Measurements from ENCODE around the gene PCED1B. TPM values are rescaled to one million over a fixed set of nuclear protein-coding genes. Genes with fewer than 3 reads are reported as not detected.

The PCED1B gene
- total and polyA plus RNA-seq, 3 donors from 2014 or later: 30.0 to 56.1 (median 47.2) TPM

DNA sequence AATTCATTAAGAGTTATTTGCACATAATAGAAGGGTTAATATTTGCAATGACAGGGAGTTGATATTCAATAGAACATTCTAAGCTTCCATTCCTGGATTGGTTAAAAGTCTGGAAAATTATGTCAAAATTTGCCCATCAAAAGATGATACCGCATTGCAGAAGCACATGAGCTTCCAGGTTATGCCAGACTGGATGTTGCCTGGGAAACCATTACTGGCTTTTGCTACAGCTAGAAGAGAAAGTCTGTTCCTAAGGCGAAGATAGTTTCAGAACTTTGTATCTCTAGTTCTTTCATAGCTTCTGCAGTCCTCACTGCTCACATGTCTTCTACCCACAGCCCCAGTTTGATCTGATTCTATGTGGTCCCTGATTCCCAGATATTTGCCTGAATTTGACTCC lies 122.8 kb downstream of the PCED1B start:
- TF ChIP-seq, protein P1, sequence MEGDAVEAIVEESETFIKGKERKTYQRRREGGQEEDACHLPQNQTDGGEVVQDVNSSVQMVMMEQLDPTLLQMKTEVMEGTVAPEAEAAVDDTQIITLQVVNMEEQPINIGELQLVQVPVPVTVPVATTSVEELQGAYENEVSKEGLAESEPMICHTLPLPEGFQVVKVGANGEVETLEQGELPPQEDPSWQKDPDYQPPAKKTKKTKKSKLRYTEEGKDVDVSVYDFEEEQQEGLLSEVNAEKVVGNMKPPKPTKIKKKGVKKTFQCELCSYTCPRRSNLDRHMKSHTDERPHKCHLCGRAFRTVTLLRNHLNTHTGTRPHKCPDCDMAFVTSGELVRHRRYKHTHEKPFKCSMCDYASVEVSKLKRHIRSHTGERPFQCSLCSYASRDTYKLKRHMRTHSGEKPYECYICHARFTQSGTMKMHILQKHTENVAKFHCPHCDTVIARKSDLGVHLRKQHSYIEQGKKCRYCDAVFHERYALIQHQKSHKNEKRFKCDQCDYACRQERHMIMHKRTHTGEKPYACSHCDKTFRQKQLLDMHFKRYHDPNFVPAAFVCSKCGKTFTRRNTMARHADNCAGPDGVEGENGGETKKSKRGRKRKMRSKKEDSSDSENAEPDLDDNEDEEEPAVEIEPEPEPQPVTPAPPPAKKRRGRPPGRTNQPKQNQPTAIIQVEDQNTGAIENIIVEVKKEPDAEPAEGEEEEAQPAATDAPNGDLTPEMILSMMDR (IDR thresholded peaks at IDR 0.05): no peak
- no peak for TF ChIP-seq POLR2A (IDR thresholded peaks at IDR 0.05)
- Histone ChIP-seq H3K9me3 (no peaks in the 10 kb centered on the region), H3K4me3 (no peak overlapping the region), H3K27me3 (no peaks in the 10 kb centered on the region), H3K27ac (no peak overlapping the region), H3K4me1 (no peaks in the 10 kb centered on the region), H3K36me3 (ENCODE audit: low read depth, missing control alignments) (no peaks in the 10 kb centered on the region)
- 55 to 56% methylated on average over 2 of the region's 2 CpGs for WGBS, 2 donors
- intact Hi-C loops (cut with DNase I; ENCODE audit: low total_unique reads): no loop called here
- DNase-seq: no peak

DNA sequence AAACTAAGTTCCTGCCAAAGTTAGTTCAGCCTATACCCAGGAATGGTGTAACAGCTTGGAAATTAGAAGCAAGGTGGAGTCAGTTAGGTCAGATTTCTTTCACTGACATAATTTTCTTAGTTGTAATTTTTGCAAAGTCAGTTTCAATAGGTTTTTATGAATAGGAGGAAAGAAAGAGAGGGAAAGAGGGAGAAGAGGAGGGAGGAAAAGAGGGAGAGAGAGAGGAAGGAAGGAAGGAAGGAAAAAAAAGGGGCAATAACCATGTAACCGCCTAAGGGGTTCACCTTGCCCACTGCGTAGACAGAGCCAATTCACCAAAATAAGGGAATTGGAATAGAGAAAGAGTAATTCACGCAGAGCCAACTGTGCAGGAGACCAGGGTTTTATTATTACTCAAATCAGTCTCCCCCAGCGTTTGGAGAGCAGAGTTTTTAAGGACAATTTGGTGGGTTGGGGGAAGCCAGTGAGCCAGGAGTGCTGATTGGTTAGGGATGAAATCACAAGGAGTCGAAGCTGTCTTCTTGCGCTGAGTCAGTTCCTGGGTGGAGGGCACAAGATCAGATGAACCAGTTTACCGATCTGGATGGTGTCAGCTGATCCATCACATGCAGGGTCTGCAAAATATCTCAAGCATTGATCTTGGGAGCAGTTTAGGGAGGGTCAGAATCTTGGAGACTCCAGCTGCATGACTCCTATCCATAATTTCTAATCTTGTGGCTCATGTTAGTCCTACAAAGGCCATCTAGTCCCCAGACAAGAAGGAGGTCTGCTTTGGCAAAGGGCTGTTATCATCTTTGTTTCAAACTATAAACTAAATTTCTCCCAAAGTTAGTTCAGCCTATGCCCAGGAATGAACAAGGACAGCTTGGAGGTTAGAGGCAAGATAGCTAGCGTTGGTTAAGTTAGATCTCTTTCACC lies 126.4 kb downstream of the PCED1B start:
- TF ChIP-seq, protein P1 (IDR thresholded peaks at IDR 0.05): no peak
- TF ChIP-seq POLR2A (IDR thresholded peaks at IDR 0.05): no peak
- no peak for DNase-seq
- intact Hi-C loops (cut with DNase I; ENCODE audit: low total_unique reads): no loop called here
- 74 to 81% methylated on average over 7 to 8 of the region's 8 CpGs for WGBS, 2 donors
- Histone ChIP-seq H3K36me3 (ENCODE audit: low read depth, missing control alignments) (no peaks in the 10 kb centered on the region), H3K4me3 (no peak overlapping the region), H3K9me3 (no peaks in the 10 kb centered on the region), H3K27ac (no peak overlapping the region), H3K27me3 (no peaks in the 10 kb centered on the region), H3K4me1 (no peaks in the 10 kb centered on the region)

DNA sequence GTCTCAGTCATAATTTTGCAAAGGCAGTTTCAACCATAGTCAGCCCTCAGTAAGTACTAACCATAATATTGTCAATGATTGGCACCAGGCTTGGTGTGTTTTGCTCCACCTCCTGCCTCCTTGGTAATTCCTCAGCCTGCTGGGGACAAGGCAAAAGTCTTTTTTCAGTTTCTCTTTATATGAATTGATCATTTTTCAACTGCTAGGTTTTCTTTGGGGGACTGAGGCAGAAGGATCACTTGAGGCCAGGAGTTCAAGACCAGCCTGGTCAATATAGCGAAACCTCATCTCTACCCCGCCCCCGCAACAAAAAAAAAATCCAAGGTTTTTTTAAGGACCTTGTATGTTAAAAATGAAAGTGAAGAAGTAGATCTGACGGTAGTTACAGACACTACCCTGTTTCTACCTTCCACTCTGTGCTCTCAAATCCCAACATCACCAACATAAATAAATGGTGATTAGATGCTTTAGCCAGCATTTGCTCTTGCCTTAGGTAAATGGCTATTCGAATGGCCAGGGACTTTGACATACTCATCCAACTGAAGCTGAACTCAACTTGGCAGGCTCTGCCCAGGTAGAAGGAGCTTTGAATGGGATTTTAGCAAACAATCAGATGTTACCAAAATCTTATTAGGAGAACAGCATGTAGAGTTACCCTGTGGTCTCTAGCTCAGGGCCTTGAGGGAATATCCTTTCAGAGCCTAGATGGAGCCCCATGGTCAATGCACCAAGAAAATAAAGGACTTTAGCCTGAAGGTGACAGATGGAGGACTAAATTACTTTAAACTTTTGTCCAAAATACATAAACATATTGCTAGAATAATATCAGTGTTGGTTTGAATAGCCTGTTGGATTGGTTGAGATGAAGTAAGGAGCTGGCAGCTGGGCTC lies 127.3 kb downstream of the PCED1B start:
- Histone ChIP-seq H3K36me3 (ENCODE audit: low read depth, missing control alignments) (no peaks in the 10 kb centered on the region), H3K9me3 (no peaks in the 10 kb centered on the region), H3K27me3 (no peaks in the 10 kb centered on the region), H3K4me1 (no peaks in the 10 kb centered on the region), H3K4me3 (no peak overlapping the region), H3K27ac (no peak overlapping the region)
- intact Hi-C loops (cut with DNase I; ENCODE audit: low total_unique reads): no loop called here
- 91% methylated on average over 5 of the region's 5 CpGs for WGBS, 2 donors
- no peak for TF ChIP-seq POLR2A (IDR thresholded peaks at IDR 0.05)
- TF ChIP-seq, protein P1 (IDR thresholded peaks at IDR 0.05): no peak
- DNase-seq: no peak

DNA sequence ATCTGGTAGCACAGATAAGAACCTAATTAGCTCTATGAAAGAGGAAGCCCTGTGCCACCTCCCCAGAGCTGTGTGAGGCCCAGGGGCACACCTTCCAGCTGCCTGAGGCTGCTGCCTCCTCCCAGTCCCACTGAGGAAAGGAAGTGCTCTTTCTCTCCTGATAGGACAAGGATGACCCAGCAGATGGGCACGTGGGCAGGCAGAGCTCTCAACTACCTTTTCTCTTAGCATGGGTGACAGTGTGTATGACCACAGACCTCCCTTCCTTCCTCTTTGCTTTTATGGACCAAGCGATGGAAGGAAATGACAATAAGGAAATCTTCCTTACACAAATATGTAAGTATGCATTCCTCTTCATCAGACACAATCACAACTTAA lies 127.9 kb downstream of the PCED1B start:
- WGBS, 2 donors: 47 to 64% methylated on average over 2 of the region's 2 CpGs

DNA sequence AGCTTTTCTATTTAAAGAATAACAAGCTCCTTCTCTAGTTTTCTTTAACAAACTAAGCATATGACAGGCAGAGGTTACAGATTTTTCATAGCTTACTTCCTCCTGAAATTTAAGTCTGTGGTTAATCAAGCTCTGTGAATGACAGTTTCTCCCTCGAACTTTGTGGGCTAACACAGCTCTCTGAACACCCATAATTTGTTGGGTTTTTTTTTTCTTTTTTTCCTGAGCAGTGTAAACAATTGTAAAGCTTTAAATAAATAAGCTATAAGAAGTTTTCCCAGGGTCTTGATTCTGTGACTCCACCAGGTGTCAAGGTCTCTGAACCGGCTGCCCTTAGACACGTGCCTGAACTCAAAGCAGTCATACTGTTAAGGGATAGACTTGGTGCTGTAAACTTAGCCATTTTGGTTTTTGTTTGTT lies 128.4 kb downstream of the PCED1B start:
- intact Hi-C loops (cut with DNase I; ENCODE audit: low total_unique reads): no loop called here
- TF ChIP-seq, protein P1 (IDR thresholded peaks at IDR 0.05): no peak
- TF ChIP-seq POLR2A (IDR thresholded peaks at IDR 0.05): no peak
- H3K4me1 ChIP-seq: no peaks in the 10 kb centered on the region

More for the DNA sequence above, 127.9 kb downstream of the PCED1B start:
- no peaks in the 10 kb centered on the region for H3K9me3 ChIP-seq
- H3K4me3 ChIP-seq: no peak overlapping the region
- no peak overlapping the region for H3K27ac ChIP-seq
- no peaks in the 10 kb centered on the region for H3K36me3 ChIP-seq (ENCODE audit: low read depth, missing control alignments)
- TF ChIP-seq POLR2A (IDR thresholded peaks at IDR 0.05): no peak
- intact Hi-C loops (cut with DNase I; ENCODE audit: low total_unique reads): no loop called here
- H3K27me3 ChIP-seq: no peaks in the 10 kb centered on the region
- no peaks in the 10 kb centered on the region for H3K4me1 ChIP-seq
- no peak for DNase-seq

More for the DNA sequence above, 128.4 kb downstream of the PCED1B start:
- H3K4me3 ChIP-seq: no peak overlapping the region
- no peaks in the 10 kb centered on the region for H3K36me3 ChIP-seq (ENCODE audit: low read depth, missing control alignments)
- no peaks in the 10 kb centered on the region for H3K27me3 ChIP-seq
- no peaks in the 10 kb centered on the region for H3K9me3 ChIP-seq
- WGBS, 2 donors: 67 to 89% methylated on average over 3 of the region's 3 CpGs
- no peak for DNase-seq
- H3K27ac ChIP-seq: no peak overlapping the region

Data from testis (tissue), 3 donors.